Umbilical cord (tissue), 2 donors: ENCODE measurements around the gene POLR1G. TPM values are rescaled to one million over a fixed set of nuclear protein-coding genes. Genes with fewer than 3 reads are reported as not detected.
"Not testable (repeated sequence)": the region's sequence is repeated elsewhere in the genome, so short reads cannot be mapped to it uniquely, and the experiment has no call there.

Experiments used
- DNase-seq: peaks from one replicate; pipeline ENCODE4 v3.0.0-alpha.2; 2015; ENCODE audit warnings: low spot score
- total RNA-seq: library from RNA; depleted of rRNA; stranded (reverse); fragments of >200 nt; gene quantifications from one replicate; pipeline ENCODE4 v1.2.3, GENCODE V29; 2014; ENCODE audit warnings: low replicate concordance; ENCODE audit not compliant: insufficient read depth

Gene POLR1G
- total RNA-seq, 1 donor from 2014 or later: 8.7 TPM

DNA sequence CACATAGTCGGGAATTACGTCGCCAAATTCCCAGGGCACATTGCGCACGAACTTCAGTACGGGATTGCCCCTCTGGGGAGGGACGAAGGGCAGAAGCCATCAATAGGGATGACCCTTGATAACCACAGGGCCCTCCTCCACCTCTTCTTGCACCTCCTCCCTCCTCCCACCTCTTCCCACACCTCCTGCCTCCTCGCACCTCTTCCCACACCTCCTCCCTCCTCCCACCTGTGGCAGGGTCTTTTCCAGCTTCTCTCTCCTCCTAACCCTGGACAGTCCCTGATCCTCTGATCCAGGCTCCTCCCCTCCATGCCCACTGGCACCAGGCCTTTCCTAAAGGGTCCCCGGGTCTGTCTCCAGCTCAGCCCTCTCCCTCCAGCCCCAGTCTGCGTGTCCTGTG is 13.9 kb downstream of the POLR1G start:
- no peak for DNase-seq

DNA sequence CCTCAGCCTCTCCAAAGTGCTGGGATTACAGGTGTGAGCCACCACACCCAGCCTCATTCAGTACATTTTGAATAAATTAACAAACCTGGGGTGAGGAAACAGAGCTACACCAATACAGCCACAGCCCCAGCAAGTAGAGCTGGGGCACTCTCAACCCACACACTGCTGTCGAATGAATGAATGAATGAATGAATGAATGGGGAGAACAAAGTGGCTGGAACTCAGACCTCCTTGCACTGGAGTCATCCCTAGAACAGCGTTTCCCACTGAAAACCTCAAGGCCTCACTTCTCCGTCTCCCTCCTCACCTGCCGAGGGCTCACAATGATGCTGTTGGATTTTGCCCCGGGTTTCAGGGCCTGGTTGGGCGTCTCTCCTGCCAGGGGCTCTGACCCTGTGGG is 14.4 kb downstream of the POLR1G start:
- no peak for DNase-seq

DNA sequence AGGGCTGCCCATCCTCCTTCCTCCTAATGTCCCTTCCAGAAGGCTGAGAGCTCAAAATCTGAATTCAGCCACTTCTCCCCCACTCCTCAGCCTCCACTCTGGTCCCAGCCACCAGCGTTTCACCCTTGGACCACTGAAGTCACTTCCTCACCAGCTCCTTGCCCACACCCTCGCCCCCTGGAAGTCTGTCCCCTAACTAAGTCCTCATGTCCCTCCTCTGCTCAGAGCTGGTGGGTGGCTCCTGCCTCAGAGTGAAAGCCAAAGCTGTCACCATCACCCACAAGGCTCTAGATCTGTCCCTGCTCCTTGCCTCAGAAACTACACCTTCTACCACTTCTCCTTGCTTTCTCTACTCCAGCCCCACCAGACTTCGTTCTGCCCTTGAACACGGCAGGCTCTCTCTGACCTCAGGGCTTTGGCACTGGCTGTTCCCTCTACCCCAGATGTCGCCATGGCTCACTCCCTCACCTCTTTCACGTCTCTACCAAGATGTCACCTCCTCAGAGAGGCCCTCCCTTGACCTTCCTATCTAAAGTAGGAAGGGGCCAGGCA is 15.6 kb downstream of the POLR1G start:
- DNase-seq: no peak

DNA sequence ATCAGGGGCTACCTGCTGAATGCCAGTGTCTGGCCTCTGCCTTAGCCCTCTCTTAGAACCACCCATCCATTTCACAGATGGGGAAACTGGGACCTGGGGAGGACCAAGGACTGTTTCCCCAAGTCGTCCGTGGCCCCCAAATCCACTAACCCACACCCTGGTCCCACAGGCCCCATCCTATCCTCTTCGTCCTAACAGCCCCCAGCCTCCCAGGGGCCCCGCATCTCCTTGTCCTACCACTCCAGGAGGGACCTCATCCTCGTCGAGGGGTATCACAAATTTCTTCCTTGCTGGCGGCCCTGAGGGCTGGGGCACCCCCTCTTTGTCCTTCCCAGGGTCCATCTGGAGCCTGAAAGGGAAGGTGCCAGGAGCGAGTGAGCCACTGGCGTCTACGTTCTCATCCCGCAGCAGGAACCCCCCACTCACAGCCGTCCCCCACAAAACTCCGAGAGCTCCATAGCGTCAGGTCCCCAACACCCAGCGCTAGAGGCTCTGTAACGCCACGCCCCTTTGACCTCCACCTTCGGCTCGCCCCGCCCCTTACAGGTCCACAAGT is 16.7 kb downstream of the POLR1G start:
- no peak for DNase-seq

DNA sequence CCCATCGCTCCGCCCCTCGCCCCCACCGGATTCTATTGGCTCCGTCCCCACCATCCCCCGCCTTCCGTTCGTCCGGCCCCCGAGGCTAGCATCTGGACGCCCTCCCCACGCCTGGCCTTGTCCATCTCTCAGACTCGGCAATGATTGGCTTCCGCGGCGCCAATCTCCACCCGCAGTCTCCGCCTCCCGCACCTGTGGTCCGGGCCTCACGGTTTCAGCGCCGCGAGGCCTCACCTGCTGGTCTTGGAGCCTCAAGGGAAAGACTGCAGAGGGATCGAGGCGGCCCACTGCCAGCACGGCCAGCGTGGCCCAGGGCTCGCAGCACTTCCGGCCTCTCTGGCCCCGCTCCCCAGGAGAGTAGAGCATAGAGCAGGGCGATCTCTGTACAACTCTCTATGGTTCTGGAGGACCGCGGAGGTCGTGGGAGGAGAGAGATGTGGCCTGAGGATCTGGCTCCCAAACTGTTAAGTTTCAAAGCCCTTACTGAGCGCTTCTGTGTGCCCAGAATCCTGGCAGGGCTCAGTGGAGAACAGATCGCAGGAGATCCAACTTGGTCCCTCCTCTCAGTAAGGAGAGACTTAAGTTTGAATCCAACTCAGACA is 17.2 kb downstream of the POLR1G start, which contains the start of gene ERCC1:
Gene ERCC1, minus strand, starts transcription at position 329 of the 602 bp plus-strand sequence. CDS start 543 bp downstream, outside the sequence.
- DNase-seq: peak; percentile 96

DNA sequence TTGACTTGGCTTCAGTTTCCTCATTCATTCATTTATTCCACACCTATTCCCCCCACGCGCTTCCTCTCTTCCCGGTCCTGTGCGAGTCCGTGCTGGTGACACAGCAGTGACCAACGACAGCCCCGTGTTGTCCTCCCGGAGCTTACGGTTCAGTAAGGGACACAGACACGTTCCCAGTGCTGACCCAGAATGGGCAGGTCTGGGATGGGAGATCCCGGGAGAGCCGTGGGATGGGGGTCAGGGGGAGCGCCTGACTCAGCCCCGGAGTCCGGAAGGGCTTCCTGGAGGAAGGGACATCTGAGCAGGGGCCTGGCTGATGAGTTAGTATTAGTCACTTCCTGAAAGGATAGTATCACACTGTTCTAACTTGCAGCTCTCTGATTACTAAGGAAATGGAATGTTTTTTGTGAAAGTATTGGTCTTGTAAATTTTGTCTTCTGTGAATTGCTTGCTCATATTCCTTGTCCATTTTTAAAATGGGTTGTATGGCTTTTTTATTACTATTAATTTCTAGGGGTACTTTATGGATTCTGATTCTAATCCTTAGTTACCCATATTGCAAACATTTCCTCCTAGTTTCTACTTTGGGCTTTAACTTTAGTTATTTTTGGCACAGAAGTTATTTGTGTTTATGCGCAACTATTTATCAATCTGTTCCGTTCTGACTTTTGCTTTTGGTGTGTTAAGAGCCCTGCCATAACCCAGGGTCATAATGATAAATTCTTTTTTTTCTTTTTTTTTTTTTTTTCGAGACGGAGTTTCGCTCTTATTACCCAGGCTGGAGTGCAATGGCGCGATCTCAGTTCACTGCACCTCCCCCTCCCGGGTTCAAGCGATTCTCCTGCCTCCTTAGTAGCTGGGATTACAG is 18.0 kb downstream of the POLR1G start:
- peak; percentile 63 for DNase-seq

DNA sequence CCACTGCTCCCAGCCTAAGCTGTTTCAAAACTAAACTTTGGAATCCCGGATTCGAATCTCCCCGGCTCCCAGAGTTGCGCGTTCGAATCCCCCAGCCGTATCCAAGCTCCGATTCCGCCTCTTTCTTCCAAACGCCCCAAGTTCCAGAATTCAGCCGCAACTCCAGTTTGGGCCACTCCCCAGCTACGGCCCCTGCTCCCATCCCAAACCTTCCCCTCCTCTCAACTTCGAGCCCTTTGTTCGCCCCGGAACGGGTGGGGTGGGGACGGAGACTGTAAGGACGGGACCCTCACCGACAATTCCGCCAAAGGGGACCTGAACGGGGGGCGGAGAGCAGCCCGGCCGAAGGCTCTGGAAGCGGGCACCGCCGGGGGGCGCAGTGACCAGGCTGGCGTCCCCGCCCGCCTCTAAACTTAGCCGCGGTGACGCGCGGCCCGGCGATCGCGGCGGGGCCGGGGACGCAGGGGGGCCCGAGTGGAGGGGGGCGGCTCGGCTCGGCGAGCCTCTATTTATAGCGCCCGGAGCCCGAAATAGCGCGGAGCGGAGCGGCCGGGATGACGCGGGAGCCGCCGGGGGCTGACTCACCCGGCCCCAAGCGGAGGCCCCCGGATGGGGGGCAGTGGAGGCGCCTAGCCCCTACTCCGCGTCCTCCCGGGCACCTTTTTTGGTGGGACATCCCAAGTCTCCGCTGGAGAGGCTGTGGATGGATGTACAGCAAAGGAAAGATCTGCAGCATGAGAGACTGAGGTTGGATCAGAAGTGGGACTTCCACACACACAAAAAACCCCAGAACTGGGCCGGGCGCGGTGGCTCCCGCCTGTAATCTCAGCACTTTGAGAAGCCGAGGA is 22.2 kb downstream of the POLR1G start:
- DNase-seq: peak; percentile 59

DNA sequence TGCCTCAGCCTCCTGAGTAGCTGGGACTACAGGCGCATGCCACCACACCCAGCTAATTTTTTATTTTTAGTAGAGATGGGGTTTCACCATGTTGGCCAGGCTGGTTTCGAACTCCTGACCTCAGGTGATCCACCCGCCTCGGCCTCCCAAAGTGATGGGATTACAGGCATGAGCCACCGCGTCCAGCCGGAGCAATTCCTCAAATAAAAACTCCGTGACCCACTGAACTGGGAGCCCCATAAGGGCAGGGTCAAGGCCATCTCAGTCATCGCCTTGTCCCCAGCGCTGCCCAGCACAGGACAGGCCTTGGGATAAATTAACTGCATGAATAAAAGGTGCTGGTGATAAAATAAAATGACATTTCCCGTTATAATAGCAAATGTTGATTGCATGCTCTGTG is 23.5 kb downstream of the POLR1G start:
- DNase-seq: not testable (repeated sequence)

DNA sequence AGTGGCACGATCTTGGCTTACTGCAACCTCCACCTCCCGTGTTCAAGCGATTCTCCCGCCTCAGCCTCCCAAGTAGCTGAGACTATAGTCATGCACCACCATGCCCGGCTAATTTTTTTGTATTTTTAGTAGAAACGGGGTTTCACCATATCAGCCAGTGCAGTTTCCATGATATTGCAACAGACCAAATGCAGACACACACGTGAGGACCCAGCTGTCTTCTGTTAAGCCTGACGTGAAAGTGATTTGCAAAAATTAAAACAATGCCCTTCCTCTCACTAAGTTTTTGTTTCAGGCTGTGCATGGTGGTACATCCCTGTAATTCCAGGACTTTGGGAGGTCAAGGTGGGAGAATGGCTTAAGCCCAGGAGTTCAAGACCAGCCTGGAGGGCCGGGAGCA is 24.6 kb downstream of the POLR1G start:
- DNase-seq: not testable (repeated sequence)

DNA sequence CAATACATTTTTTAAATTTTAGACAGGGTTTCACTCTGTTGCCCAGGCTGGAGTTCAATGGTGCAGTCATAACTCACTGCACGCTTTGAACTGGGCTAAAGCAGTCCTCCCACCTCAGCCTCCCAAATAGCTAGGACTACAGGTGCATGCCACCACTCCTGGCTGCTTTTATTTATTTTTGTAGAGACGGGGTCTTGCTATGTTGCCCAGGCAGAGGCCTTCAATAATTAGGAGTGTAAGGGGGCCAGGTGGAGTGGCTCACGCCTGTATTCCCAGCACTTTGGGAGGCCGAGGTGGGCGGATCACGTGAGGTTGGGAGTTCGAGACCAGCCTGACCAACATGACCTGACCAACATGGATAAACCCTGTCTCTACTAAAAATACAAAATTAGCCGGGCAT is 26.1 kb downstream of the POLR1G start:
- DNase-seq: not testable (repeated sequence)

DNA sequence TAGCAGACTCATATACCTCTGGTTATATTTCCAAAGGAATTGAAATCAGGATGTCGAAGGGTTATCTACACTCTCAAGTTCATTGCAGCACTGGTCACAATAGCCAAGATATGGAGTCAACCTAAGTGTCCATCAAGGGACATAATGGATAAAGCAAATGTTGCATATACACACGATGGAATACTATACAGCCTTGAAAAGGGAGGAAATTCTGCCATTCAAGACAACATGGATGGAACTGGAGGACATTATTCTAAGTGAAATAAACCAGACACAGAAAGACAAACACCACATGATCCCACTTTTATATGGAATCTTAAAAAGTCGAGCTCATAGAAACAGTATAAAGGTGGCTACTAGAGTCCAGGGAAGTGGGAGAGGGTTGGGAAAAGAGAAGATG is 30.9 kb downstream of the POLR1G start:
- DNase-seq: no peak

DNA sequence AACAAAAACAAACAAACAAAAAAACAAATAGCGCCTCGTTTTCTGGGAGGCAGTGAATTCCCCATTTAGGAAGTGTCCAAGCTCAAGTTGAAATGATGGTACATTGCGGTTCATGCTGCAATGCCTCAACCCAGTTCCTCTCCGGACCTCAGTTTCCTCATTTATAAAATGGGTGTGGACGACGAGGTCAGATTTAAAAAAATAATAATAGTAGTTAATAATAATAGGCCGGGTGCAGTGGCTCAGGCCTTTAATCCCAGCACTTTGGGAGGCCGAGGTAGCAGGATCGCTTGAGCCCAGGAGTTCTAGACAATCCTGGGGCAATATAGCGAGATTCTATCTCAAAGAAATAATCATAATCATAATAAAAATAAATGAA is 32.7 kb downstream of the POLR1G start:
- DNase-seq: no peak

DNA sequence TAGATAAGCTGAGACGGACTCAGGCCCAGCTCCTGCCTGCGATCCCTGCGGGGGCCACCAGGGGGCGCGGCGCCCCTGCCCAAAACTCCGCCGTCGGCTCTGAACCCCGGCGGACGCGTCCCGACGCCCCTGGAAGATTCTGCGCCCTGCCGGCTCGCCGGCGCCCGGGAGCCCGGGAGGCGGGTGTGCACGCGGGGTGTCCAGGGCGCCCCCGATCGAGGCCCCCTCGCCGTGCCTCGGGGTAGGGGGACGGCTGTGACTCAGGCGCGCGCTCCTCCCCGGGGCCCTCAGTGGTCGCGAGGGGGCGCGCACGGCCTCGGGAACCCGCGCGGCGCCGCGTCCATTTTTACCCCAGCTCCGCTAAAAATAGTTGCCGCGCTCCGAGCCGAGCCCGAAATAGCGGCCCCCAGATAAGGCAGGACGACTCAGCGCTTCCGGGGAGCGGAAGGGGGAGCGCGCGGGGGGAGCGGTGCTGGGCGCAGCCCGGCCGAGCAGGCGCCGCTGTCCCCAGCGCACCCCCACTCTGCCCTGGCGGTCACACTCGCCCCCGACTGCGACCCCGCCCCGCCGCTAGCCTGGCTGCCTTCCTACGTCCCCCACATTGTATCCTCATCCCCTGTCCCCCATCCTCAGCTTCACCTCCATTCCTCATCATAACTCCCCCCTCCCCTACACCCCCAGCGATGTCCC is 33.3 kb downstream of the POLR1G start:
- DNase-seq: peak; percentile 90

DNA sequence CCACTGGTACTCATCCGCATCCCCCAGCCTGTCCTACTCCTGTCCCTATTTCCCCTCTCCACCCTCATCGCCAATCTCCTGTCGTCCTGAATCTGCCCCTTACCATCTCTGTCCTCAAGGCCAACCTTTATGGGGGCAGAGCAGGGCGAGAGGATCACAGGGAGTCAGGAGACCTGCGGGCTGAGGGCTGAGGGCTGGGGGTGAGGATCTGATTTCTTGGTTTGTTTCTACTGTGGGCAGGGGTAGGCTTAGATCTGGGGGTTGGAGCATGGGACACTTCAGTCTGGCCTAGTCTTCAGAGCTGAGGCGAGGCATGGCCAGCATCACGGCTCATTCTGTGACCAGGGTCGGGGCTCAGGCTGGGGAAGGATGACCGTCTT is 33.8 kb downstream of the POLR1G start:
- no peak for DNase-seq

DNA sequence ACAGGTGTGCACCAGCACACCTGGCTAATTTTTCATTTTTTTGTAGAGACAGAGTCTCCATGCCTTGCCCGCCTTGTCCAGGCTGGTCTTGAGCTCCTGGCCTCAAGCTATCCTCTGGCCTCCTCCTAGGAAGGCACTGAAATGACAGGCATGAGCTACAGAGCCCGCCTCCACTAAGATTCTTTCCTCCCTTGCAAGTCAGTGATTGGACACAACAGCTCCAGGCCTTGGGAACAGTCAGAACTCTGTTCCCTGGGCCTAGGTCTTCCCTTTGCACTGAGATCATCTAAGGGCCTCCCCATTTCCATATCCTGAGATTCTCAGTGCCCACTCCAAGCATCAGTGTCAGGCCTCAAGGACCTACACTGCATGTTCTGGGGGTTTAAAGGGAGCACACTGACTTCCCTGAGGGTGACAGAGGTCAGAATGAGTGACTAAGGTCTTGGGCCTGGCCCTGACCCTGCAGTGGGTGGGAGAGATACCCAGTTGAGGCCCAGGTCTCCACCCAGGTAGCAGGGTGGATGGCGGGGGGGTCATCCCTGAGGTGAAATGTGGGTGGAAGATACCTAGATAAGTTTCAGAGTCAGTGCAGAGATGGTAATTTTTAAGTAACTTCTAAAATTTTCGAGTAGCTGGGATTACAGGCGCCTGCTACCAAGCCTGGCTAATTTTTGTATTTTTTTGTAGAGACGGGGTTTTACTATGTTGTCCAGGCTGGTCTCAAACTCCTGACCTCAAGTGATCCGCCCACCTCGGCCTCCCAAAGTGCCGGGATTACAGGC is 34.6 kb downstream of the POLR1G start:
- DNase-seq: peak; percentile 47

DNA sequence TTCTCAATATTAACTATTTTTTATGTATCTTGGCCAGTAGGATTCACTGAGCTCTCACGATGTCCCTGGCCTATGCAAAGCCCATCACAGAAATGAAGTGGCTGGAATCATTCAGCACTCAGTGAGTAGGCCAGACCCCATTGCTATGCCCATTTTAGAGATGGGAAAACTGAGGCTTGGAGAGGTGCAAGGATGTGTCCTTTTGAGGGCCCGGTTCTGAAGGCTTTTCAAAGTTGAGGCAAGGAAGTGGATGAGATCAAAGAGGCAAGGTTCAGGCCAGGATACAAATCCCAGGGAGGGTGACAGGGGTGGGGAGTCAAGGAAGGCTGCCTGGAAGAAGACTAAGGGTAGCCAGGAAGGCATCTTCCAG is 35.9 kb downstream of the POLR1G start:
- DNase-seq: no peak

DNA sequence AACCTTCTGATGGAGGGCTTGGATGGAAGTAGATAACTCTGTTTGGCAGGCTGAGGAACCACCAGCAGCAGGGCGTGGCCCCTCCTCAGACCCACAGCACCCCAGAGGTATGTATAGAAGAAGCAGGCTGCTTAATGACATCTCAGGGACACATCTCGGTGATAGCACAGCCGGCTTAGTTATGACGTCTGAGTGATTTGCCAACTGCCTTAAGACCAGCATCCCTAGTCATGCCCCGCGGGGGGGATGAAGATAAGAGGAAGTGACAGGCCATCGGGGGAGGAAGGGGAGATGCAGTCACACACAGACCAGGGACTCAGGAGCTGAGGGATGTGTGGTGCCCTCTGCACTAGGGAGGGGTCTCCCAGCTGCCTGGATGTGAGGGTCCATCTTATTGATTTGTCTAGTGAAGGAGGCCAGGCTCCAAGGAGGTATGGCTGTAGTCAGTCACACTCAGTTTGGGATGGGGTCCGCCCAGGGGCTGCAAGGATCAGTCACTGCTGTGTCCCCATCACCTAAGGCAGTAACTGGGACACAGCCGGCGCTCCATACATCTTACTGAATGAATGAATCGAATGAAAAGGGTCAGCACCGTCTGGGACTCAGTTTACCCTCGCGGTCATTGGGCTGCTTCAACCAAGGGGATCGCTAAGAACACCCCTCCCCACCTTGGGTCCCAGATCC is 36.5 kb downstream of the POLR1G start:
- peak; percentile 67 for DNase-seq

DNA sequence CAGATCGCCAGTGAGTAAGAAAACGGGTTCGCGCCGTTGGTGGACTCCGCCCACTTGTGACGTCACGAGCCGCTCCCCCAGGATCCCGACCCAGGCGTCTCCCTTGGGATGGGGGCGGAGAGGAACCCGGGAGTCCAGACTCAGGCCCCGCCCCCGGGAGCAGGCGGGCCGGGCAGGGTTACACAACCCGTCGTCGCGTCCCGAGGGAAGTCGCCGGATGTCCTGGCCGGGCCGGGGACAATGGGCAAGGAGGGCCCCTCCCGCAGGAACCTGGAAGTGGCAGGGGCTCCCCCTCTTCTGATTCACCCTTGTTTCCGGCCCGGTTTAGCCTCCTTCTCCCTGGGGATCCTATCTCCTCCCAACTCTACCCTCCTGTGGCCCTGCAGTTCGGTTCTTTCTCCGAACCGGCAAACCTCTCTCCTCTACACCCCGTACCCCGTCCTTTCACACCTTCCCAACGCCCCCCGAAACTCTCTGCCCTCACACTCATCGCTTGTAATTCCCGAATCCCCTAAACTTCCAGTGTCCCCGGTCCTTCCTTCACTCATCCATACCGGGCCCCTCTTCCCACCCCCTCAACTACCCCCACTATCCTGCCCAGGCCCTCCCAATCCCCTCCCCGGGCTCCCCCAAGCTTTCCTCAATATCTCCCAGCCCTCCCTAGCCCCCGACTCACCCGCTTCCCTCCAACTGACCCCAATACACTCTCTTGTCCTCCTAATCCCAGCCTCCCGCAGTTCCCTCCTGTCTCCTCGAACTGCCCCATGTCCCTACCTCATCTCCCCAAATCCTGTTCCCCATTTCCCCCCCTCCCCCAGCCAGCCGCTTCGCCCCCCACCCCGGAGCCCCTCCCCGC is 37.2 kb downstream of the POLR1G start:
- peak; percentile 94 for DNase-seq
